22Rv1 (cell line): Measurements from ENCODE around the gene CDH15.

Source experiments
- H3K27ac ChIP-seq: fragments of 450-650 bp; 2 replicates; pipeline ENCODE4 v1.5.1; 2017
- ZFX ChIP-seq: fragments of 450-650 bp; IDR thresholded peaks from 2 replicates; pipeline ENCODE4 v1.6.1; 2017; ENCODE audit warnings: antibody characterized with exemption, borderline replicate concordance
- TF ChIP-seq, protein P1 (sequence below): fragments of 450-650 bp; IDR thresholded peaks from 2 replicates; pipeline ENCODE4 v1.5.1; 2017; ENCODE audit warnings: mild to moderate bottlenecking

The CDH15 gene

DNA sequence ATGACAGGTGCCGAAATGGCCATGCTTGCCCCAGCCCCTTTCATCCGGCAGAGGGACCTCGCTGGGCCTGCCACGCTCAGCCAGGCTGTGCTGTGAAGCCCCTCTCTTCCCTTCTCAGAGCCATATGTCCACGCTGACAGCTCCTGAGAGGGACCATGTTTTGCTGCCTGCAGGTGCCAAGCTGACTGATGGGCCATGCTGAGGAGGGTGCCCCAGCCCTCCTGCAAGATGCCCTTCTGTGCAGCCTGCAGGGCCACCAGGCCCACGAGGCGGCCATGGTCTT lies 33.1 kb upstream of the CDH15 start:
- TF ChIP-seq ZFX, result no peak
- TF ChIP-seq, protein P1, sequence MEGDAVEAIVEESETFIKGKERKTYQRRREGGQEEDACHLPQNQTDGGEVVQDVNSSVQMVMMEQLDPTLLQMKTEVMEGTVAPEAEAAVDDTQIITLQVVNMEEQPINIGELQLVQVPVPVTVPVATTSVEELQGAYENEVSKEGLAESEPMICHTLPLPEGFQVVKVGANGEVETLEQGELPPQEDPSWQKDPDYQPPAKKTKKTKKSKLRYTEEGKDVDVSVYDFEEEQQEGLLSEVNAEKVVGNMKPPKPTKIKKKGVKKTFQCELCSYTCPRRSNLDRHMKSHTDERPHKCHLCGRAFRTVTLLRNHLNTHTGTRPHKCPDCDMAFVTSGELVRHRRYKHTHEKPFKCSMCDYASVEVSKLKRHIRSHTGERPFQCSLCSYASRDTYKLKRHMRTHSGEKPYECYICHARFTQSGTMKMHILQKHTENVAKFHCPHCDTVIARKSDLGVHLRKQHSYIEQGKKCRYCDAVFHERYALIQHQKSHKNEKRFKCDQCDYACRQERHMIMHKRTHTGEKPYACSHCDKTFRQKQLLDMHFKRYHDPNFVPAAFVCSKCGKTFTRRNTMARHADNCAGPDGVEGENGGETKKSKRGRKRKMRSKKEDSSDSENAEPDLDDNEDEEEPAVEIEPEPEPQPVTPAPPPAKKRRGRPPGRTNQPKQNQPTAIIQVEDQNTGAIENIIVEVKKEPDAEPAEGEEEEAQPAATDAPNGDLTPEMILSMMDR, result no peak

DNA sequence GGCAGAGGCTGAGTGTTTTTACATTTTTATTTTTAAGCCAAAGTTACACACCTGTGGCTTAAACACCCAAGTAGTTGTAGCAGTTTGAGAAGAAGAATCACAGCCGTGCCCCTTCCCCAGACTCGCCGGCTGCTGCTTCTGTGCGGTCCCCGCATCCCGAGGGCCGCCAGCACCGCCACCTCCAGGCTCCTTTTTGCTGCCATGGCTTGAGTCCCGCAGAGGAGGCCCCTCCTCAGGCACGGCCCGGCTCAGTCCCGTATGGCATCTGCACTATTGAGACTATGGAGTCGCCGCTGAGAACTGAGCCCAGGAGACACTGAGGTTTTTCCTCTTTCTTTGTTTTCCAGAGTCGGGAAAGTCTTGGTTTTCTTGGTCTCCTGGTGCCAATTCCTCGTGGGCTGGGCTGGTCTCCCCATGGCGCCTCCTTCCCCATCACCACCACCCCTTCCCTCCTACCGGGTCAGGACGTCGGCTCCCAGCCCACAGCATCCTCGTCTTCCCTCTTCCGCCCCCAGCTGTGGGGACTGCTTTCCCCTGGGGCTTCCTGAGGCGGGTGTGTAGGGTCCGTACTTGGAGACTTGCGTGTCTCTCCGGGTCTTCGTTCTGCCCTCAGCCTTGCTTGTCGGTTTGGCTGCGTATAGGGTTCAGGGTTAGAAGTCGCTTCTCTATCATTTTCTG lies 32.6 kb upstream of the CDH15 start:
- TF ChIP-seq ZFX, result no peak
- TF ChIP-seq, protein P1, result no peak
- H3K27ac ChIP-seq, result no peak overlapping the region

More for the DNA sequence above, 33.1 kb upstream of the CDH15 start:
- no peak overlapping the region for H3K27ac ChIP-seq

DNA sequence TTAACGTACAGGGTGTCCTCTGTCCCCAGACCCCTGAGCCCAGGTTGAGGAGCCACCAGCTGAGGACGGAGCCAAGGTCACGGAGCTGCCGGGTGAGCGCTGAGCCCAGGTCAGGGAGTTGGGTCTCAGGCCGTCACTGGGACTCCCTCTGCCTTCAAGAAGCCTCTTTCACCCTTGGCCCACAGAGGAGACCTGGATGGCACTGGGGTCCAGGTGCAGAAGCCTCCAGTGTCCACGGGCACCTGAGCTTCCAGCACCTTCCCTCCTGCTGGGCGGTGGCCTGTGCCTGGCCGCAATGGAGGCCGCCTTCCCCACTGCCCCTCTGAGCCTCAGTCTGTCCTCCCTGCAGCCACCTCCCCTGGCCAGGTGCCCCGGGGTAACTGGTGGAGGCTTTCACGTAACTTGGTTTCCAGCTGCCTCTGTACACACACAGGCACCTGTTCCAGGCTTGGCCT lies 31.6 kb upstream of the CDH15 start:
- H3K27ac ChIP-seq, result no peak overlapping the region
- TF ChIP-seq, protein P1, result no peak

DNA sequence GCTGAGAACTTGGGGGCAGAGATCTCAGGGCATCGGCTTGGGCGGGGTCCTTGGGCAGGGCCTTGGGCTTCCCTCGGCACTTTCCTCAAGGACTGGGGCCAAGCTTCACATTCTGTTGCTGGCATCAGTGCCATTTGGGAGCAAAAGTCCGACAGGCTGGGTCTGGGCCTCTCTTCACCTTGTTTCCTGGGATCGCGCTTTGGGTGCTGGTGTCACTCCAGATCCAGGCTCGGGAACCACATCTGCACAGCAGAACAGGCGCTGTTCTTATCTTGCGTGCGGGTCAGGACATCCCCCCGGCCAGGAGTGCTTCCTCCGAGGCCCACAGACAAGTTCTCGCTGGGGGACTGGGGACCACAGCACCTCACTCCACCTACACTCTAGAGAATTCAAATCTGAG lies 31.1 kb upstream of the CDH15 start:
- TF ChIP-seq, protein P1, result no peak
- TF ChIP-seq ZFX, result no peak
- H3K27ac ChIP-seq, result no peak overlapping the region

DNA sequence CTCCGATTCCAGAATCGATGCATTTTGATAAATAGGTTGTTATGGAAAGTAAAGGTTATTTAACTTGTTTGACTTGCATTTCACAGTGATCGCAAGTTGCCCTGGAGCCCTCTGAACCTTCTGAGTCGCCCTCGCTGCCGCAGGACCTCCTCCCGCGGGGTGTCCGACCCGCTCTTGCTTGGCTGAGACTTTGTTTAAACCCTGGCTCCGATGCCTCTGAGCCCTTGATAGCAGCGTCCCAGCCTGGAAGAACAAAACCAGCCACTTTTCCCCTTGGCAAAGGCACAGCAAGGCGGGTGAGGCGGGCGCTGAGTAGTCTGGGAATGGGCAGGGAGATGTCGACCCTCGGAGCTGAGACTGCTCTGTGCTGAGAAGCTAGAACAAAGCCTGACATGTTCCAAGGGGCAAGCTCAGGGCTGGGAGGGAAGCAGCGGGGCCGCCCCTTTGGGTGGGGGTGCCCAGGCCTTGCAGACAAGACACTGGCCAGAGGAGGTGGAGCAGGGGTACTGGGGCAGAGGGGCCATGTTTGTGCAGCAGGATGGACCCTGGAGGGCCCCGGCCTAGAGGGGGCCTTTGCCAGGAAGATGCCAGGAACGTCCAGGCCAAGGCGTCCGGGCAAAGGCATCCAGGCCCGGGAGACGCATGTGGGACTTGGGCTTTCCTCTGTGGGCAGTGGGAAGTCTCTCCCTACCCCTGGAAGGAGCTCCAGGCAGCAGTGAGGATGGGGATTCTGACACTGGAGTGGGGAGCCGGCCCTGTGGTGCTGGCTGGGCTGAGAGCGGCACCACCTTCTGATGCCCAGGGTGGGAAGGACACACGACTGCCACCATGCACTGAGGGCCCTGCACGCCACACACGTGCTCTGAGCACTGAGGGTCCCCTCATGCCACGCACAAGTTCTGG lies 30.3 kb upstream of the CDH15 start:
- no peak for TF ChIP-seq ZFX
- TF ChIP-seq, protein P1, result no peak
- H3K27ac ChIP-seq, result no peak overlapping the region

DNA sequence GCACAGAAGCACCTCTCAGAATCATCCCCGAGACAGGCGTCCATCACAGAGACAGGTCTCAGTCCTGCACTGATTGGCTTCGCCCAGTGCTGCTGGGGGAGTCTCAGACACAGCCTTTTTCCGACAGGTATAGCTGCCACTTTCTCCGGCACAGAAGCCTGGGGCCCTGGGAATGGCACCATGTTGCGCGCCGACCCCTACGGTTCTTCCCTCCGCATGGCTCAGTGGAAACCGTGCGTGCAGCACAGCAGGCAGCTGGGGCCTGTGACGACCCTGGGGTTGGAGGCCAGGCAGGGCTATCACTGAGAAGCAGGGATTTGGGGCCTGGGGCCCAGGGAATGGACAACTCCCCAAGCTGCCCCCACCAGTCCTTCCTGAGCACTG lies 29.7 kb upstream of the CDH15 start:
- H3K27ac ChIP-seq, result no peak overlapping the region
- TF ChIP-seq ZFX, result no peak
- TF ChIP-seq, protein P1, result no peak
